GM21367 (cell line): Measurements from ENCODE around the gene FOXD2.

Experiments
- ATAC-seq: cut with Tn5 transposase; IDR thresholded peaks from one replicate; pipeline ENCODE4 v1.9.1; 2021; ENCODE audit not compliant: unreplicated experiment

FOXD2 gene

DNA sequence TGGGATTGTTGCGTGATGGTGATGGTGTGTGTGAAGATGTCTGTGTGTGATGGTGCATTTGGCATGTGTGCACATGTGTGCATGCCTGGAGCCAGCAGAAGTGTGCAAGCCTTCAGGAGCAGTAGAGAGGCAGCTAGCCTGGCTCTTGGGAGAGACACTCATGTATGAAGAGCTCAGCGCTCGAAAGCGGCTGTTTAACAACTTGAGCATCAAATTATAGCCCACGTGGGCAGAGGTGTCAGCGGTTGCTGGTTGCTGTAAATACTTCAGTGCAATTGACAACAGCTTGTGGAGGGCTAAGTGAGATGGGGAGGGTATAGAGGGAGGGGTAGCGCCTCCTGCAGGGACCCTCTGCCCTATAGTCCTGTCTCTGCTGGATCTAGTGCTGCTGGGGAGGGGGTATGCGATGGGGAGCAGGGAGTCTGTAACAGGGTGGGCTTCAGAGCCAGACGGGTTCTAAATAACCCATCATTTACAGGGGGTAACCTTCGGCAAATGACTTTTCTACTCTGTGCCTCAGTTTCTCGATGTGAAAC, 21.5 kb downstream of the FOXD2 start:
- no peak for ATAC-seq

DNA sequence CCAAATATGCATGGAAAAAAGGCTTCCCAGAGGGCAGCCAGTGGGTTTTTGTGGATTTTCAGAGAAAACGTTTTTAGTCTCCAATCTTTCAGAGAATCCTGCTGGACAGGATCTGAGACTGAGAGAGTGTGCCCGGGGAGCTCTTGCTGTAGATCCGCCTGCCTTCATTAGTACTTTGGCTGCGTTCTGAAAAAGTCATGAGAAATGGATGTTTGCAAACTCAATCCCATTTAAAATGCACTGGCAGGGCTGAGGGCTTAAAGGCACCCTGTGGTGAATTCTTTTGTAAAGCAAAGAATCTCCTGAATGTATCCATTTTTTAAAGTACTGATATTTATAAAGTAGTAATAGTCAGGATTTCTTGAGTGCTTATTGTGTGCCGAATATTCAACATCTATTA, 22.2 kb downstream of the FOXD2 start:
- ATAC-seq, result no peak

DNA sequence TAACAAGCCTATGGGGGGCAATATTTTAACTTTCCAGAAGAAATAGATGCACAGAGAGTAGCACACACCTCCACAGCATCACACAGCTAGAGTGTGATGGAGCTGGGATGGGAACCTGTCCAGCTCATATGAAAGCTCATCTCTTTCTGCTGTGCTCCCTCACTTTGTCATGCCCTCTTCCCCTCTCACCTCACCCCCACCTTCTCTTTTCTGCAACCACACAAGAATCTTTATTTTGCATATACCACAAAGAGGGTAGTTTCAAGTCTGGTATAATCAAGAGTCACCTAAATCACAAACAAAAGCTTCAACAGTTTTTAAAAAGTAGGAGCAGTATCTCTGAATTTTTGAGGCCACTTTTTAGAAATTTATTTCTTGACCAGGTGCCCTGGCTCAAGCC, 22.6 kb downstream of the FOXD2 start:
- ATAC-seq, result no peak

DNA sequence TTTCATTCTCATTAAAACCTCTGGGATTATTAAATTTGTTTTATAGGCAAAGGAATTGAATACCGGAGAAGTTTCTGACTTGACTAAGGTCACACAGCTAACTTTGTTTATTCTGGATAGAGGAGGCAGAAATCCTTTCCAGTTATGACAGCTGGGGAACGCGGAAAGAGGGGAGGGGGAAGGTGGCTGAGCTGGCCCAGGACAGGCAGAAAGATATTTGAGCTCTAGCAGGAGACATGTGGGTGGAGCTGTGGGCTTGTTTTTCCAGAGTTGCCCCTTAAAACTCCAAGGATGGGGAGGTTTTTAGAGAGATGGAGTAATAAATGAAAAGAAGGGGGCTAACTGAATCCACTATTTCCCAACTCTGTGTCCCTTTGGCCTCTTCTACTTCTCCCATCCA, 27.8 kb downstream of the FOXD2 start:
- ATAC-seq, result no peak

DNA sequence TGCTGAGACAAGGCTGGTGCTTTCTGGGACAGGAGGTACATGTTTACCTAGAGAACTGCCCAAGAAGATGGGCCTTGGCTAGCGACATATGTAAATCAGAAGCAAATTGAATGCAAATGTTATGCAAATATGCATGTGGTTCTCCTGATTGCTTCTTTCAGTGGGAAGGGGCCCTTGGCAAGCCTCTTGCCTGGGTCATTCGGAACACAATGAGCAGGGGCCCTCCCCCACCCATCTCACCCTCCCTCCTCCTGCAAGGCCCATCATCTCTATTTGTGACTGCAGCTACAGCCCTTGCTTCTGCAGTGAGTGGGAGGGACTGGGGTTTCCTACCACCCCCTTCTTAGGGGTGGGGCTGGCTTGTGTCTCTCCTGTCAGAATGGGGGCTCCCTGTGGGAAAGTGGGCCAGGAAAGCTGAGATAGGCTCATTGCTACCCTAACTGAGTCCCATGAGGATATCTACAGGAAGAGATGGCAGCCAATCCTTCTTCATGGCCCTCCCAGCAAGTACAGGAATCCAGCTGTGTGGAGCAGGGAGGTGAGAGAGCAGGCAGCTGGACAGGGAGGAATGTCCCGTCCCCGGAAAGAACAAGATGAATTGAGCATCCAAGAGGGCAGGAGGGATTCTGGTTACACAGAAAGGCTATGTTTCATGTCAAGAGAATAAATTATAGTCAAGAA, 31.0 kb downstream of the FOXD2 start:
- ATAC-seq, result no peak

DNA sequence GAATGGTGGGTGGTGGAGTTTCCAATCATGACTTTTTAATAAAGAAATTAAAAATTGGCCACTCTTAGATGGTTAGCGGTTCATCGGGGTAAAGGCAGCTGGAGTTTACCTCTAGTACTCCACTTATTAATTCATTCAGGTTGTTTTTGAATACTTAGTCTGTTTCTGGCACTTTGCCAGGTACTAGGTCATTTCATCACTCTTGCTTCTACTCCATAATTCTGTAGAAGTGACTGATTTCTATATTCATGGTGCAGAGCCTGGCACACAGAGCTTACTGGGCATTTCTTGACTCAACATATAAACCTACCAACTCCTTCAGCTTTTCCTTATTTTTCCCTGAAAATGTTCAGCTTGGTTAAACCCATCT, 31.5 kb downstream of the FOXD2 start:
- no peak for ATAC-seq

DNA sequence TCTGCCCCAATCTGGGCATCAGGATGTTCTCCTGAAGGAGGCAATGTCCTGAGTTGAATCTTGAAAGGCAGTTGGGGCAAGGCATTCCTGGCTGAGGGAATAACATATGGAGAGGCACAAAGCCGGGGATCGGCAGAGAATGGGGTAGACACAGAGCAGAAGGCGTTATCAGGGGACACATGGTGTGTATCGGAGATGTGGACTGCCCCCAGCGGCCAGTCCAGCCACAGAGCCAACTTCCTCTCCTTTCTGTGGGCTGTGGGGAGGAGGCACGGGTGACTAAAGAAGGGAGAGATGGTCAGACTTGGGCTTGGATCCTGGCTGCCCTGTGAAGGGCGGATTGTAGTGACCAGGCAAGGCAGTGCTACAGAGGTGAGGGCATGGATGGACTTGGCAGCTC, 32.1 kb downstream of the FOXD2 start:
- no peak for ATAC-seq

DNA sequence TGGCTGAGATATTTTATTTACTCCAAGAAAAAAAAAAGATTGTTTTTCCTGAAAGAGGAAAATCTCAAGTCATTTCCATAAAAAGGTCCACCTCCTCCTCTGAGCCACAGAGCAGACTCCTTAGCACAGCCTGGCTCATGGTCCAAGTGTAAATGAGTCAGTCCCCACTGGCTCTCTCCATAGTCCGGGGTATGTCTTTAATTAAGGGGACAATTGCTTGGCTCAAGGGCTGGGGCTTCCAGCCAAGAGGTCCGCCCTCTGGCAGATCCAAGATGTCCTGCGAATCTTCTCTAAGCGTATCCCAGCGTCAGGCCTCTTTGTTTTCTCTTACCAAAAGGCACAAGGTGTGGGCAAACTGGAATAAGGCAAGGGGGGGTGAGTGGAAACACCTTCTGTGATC, 33.3 kb downstream of the FOXD2 start:
- ATAC-seq, result no peak

DNA sequence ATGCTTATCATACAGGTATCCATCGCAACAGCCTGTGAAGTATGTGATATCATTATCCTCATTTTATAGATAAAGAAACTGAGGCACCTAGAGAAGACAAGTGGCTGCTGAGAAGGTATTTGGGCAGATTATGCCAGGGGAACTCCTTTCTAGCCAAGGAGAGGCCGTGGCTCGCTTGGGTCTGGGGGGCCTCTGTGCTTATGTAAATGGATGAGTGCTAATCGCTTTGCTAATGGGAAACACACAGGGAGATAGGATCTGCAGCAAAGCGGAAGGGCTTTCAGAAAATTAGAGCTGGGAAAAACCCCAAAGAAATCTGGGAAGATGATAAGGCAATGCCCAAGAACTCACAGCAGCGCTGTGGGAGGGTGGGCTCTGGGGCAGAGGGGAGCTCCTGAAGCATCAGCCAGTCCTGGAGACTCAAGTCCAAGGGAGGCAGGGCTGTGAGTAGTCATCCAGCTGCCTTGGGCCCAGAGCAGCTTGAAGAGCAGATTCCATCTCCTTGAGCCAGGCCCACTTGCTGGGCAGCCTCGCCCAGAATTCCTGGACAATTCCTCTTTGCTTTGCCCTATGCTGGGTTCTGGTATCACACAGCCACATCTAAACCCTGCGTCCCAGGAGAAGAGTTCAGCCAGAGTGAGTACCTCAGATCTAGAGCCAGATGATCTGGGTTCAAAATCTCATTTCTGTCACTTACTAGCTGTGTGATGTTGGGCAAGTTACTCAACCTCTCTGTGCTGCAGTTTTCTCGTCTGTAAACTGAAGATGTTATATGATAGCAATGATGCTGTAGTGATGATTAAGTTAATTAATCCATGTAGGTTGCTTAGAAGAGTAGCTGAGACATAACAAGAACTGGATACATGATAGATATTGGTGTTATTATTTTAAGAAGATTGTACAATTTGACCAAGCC, 36.7 kb downstream of the FOXD2 start:
- no peak for ATAC-seq

DNA sequence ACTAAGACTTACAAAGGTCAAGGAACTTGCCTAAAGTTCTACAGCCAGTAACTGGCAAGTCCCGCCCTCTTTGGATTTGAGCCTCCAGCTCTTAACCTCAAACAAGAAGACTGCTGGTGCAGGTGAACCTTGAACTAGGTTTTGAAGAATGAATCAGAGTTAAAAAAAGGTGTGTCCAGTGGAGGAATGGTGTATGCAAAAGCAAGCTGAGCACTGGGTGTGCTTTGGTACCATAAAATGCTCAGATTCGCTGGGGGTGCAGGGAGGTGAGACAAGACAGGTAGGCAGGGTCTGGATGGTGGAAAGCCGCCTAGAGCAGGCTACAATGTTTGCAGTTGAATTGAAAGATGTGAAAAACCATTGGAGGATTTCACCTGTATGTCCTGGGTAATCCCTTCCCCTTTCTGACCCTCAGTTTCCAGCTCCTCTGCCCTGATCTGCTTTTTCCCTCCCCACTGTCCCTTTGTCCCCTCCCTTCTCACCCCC, 39.8 kb downstream of the FOXD2 start:
- ATAC-seq, result no peak

DNA sequence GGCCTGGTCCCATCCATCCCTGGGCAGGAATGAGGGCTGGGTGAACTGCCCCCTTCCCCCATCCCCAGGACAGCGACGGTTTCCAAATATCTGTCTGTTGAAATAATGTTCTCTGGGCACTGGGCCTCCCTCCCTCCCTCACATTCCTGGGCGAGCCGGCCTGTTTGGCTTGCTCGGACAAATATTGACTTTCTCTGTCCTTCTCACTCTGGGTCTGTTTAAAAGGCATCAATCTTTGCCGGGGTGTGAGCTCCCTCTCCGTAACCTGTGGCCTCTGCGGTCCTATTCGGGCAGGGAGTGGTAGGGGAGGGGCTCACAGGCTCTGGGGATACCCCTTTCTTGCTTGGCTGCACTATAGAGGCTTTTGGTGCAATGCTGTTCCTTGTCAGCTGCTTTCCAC, 40.2 kb downstream of the FOXD2 start:
- ATAC-seq, result no peak

DNA sequence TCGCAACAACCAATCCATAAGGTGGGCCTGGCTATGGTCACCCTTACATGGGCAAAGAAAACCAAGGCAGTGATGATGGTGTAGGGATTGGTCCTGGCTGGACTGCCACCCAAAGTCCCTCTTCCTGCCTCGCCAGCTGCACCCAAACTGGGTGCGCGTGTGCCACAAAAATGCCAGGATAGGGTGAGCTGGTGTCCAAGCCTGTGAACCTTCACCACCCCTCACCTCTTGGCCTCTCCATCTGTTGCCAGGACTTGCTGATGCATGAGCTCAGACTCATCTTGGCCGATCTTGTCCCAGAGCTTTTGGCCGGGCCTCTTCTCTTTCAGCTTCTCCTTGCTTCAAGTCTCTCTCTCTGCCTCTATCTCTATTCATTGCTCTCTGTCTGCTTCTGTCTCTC, 41.8 kb downstream of the FOXD2 start:
- ATAC-seq, result no peak

DNA sequence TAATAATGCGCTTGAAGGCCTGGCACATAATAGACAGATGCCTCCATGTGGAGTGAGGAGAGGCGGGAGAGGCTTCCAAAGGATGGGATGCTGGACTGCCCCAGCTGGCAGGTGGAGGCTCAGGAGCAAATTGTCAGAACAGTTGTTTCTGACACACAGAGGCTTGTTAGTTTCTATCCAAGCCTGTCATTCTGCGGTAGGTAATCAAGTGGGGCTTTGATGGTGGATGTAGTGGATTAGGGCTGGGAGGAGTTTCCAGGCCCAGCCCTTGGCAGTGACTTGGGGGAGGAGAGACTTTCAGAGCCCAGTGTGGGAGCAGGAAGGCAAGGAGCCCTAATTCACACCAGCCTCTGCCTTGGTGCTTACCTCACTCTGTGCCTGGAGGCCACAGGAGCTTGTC, 44.1 kb downstream of the FOXD2 start:
- no peak for ATAC-seq

DNA sequence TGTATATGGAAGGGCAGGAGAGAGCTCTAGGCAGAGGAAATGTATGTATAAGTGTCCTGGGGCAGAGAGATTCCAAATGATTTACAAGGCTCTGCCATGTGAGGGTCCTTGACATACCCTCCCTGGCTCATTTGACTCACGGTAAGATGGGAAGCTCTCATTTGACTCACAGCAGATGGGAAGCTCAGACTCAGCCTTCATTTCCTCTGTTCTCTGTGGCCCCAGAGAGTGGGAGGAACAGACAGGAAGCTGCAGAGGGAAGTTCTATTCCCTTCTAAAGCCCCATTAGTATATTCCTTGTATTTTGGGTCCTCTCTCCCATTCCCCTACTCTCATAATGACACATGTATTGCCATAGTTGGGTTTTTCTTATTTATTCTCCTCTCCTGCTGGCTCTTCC, 44.9 kb downstream of the FOXD2 start:
- ATAC-seq, result no peak

DNA sequence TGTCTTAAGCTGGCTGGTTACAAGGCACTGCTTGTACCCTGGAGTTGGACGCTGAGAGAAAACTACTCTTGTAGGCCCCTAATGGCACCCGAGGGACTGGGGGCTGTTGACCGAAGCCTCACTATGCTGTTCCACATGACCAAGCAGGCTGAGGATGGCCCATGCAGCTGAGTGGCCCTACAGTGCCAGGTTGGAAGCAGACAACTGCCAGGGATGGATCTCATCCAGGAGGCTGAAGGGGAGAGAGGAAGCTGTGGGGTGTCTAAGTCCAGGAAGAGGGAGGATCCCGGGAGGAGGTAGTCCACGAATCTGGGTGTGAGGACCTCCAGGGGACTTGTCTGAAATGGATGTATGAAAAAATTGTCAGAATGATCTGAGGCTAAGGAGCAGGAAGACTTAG, 45.8 kb downstream of the FOXD2 start:
- no peak for ATAC-seq

DNA sequence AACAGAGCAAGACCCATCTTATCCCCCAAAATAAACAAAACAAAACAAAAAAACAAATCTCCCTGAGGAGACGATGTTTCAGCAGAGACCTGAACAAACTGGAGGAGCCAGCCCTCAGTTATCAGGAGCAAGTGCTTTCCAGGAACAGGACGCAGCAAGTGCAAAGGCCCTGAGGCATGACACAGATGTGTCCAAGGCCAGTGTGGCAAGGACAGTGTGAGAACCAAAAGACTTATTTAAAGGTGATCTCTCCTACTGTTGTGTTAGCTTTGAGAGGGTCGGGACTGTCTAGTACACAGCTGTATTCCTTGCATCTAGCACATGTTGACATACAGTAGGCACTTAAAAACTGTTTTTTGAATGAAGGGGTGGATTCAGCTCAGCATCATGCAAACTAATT, 48.0 kb downstream of the FOXD2 start:
- no peak for ATAC-seq

DNA sequence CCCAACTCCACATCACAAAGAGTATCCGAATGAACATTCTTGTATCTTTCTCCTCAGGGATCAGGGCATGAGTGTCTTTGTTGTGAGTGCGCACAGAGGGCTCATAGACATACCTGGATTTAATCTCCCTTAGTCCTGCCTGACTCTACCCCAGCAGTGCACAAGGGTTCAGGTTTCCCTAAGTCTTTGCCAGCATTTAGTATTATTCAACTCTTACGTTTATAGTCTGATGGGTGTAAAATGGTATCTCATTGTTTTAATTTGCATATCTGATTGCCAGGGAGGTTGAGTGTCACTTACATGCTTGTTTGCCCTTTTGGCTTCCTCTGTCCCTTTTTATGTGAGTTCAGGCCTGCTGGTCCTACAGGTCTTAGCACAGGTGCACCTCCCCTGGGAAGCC, 49.5 kb downstream of the FOXD2 start:
- ATAC-seq, result no peak

DNA sequence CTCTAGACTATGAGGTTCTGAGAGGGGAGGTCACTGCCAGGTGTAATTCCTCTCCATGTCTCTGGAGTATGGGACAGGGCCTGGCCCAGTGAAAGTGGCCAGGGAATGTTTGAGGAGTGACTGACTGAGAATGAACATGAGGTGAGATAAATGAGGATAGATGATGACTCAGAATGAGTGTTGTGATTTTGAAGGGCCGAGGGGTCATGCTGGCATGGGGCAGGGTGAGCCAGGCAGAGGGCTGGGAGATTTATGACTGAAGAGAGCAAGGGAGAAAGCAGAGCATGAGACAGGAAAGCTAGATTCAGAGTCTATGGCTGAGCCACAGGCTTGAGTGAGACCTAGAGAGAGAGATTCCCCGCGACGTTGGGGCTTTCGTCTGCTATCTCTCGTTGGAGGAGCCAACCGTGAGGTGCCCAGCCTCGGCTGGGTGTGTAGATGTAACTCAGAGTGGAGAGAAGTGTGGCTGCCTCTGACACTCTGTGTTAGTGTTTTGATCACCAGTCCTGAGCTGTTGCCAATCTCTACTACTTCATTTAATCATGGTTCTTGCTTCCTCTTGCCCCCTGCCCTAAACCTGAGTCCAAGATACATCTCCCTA, 50.1 kb downstream of the FOXD2 start:
- ATAC-seq, result no peak
